HEK293T (cell line): ENCODE results near the gene MTARC2.

Source experiments
- ELF4 ChIP-seq: fragments of 450-650 bp; IDR thresholded peaks from 2 replicates; pipeline ENCODE4 v1.6.1; 2017; ENCODE audit warnings: antibody characterized with exemption
- FOXK2 ChIP-seq: fragments of 450-650 bp; IDR thresholded peaks from 2 replicates; pipeline ENCODE4 v1.6.1; 2016; ENCODE audit warnings: mild to moderate bottlenecking

DNA sequence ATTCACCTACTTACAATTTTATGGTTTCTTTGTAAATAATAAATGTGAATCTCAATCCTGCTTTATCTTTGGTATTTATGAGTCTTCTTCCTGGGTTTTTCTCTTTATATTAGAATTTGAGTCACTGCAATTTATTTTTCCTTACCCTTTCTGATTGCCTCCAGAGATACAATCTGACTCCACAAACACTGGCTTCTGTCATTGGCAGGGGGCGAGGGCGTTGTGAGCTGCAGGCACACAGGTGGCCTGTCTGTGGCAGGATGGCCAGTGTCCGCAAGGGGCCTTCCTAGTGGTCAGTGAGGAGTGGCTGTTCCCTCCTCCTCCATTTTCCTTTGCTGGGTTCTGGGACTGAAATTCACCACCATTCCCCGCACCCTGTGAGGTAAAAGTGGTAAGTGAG, 36.6 kb downstream of the MTARC2 start:
- no peak for TF ChIP-seq FOXK2
- no peak for TF ChIP-seq ELF4
